ENCODE results near the gene MVK.
A peak's percentile ranks its signal among the peaks of the same experiment; 100 is the strongest.

MVK gene

DNA sequence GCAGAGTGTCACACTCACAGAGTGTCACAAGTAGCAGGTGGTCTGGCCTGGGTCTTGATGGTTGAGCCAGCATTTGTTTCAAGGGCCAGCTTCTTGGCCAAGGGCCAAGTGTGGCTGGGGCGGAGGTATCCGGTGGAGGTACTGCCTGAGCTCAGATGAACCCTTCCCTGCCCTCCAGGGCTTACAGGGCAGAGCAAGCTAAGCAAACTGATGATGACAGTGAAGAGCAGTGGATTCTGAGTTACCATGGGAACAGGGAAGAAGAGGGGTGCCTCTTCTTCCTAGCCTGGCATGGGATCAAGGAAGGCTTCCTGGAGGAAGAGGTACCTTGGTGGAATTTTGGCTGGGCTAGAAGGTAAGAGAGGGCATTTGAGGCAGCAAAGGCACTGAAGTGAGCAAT, 35.7 kb downstream of the MVK start:
- no peak for DNase-seq (ENCODE audit: extremely low read depth, low read depth)
- TF ChIP-seq, protein P1, sequence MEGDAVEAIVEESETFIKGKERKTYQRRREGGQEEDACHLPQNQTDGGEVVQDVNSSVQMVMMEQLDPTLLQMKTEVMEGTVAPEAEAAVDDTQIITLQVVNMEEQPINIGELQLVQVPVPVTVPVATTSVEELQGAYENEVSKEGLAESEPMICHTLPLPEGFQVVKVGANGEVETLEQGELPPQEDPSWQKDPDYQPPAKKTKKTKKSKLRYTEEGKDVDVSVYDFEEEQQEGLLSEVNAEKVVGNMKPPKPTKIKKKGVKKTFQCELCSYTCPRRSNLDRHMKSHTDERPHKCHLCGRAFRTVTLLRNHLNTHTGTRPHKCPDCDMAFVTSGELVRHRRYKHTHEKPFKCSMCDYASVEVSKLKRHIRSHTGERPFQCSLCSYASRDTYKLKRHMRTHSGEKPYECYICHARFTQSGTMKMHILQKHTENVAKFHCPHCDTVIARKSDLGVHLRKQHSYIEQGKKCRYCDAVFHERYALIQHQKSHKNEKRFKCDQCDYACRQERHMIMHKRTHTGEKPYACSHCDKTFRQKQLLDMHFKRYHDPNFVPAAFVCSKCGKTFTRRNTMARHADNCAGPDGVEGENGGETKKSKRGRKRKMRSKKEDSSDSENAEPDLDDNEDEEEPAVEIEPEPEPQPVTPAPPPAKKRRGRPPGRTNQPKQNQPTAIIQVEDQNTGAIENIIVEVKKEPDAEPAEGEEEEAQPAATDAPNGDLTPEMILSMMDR (IDR thresholded peaks at IDR 0.05; ENCODE audit: low read depth, low read length), result no peak

DNA sequence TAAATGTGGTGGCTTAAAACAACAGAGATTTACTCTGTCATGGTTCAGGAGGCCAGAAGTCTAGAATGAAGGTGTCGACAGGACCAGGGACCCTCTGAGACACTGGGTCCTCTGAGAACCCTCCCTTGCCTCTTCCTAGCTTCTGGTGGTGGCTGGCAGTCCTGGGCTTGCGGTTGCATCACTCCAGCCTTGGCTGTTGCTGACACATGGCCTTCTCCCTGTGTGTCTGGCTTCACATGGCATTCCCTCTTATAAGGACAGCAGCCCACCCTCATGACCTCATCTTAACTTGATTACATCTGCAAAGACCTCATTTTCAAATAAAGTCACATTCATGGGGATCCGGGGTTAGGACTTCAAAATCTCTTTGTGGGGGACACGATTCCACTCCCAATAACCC, 36.9 kb downstream of the MVK start:
- TF ChIP-seq, protein P1 (IDR thresholded peaks at IDR 0.05; ENCODE audit: low read depth, low read length), result no peak
- DNase-seq (ENCODE audit: extremely low read depth, low read depth), result no peak

DNA sequence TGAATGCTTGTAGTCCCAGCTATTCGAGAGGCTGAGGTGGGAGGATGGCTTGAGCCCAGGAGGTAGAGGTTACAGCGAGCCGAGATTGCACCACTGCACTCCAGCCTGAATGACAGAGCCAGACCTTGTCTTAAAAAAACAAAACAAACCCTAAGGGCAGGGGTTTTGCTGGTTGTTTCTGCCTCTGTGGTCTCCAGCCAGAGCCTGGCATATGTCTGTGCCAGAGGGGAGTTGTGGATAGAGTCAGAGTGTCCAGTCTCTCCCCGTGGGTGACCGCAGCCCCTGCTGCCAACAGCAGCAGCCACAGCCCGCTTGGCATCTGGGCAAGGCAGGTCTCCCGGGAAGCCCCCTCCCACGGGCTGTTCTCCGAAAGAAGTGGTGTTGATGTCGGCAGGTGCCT, 37.6 kb downstream of the MVK start:
- TF ChIP-seq, protein P1 (IDR thresholded peaks at IDR 0.05; ENCODE audit: low read depth, low read length), result no peak
- no peak for DNase-seq (ENCODE audit: extremely low read depth, low read depth)

DNA sequence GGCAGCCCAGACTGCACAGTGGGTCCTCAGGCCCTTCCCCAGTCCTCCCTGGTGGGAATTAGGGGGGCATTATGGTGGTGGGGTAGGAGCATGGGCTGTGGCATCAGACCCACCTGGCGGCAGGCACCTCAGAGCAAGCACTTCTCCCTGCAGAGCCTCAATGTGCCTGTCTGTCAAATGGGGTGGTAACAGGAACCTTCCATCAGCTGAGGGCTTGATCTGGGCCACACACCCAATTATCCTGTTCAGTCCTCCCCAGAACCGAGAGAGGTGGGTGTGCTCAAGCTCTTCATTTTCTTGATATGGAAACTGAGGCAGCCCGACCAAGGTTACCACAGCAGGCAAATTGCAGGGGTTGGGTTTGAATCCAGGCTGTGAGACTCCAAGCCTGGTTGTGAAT, 38.4 kb downstream of the MVK start:
- DNase-seq (ENCODE audit: extremely low read depth, low read depth), result no peak
- TF ChIP-seq, protein P1 (IDR thresholded peaks at IDR 0.05; ENCODE audit: low read depth, low read length), result no peak

DNA sequence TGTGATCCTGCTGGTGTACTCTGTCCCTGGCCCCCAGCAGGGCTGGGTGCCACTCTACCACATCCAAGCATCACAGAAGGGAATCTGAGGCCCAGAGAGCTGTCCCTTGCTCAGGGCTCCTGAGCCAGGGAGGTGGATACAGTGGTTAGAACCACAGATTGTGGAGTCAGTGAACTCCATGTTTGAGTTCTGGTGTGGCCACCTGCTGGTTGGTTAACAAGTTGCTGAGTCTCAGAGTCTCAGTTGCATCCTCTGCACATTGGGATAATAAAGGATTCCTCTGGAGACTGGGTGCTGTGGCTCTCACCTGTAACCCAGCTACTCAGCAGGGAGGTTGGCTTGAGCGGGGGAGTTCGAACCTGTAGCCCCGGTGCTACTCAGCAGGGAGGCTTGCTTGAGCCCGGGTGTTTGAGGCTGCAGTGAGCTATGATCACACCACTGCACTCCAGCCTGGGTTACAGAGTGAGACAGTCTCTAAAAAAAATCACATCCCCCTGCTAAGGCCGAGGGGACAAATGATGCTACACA, 39.4 kb downstream of the MVK start:
- DNase-seq (ENCODE audit: extremely low read depth, low read depth), result no peak
- TF ChIP-seq, protein P1 (IDR thresholded peaks at IDR 0.05; ENCODE audit: low read depth, low read length), result peak; percentile 16

DNA sequence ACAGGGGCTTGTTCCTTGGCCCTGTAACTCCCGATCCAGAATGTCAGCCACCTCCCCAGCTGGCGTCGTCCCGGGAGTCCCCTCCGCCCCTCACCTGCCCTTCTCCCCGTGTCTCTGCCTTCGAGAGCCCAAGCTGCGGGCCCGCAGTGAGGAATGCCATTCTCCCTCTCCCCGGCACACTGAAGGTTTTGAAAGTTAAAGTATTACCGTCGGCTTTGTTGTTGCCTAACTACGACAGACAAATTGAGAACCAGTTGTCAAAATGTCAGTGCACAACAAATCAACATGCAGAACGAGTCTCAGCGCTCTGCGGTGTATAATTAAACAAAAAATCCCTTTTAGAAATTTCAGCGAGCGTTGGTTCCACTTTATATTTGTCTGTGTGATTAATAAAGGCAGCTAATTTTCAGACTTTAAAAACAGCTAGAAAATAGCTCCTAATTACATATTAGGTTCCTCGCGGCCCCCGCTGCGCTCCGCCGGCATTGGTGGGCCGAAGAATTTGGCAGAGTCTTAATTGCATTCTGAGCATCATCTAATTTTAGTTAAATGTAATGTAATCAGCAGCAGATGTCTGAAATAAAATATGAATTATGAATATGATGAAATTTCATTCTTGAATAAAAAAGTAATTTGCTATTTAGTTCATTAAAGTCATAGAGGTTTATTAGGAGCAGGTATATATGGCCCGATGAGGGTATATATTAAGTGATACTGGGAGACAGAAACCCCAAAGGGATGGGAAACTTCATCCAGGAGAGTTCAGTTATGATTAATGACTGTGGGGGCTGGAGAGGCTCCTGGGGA, 40.3 kb downstream of the MVK start:
- no peak for DNase-seq (ENCODE audit: extremely low read depth, low read depth)
- TF ChIP-seq, protein P1 (IDR thresholded peaks at IDR 0.05; ENCODE audit: low read depth, low read length), result no peak

DNA sequence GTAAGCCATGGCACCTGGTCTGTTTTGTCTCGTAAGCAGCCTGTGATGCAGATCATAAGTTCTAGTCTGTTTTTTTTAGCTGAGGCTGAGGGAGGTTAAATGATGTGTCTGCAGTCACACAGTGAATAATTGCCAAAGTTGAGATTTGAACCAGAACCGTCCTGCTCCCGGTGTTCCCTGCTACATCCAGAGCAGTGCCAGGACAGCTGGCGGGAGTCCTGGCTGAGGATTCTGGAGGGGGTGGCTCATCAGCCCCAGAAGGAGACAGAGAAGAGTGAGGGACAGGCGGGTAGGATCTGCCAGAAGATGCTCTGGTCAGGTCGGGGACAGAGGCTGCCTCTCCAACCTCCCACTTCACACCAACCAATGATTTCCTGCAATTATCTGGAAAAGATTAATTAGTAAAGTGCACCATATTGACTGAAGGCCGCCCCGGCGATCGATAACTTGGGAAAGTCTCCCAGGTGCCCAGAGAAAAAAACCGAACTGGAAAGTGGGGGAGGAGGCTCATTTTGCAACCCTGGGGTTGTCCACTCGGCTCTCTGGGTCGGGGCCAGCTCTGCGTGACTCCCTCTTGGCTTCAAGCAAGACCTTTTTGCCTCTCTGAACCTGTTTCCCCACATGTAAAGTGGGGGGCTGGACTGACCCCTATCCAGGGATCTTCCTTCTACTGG, 42.1 kb downstream of the MVK start:
- no peak for DNase-seq (ENCODE audit: extremely low read depth, low read depth)
- TF ChIP-seq, protein P1 (IDR thresholded peaks at IDR 0.05; ENCODE audit: low read depth, low read length), result no peak
